Fibroblast of the aortic adventitia (primary cell): ENCODE measurements around the gene TSPAN18. TPM values are rescaled to one million over a fixed set of nuclear protein-coding genes. Genes with fewer than 3 reads are reported as not detected.

Source experiments
- DNase-seq: peaks from one replicate; pipeline ENCODE4 v3.0.0-alpha.2; 2010; ENCODE audit warnings: low read depth
- H3K4me3 ChIP-seq: 2 replicates; pipeline ENCODE4 v1.5.1; 2011; ENCODE audit warnings: low read depth, mild to moderate bottlenecking, control low read depth, low read length, moderate library complexity
- total RNA-seq: library from RNA; depleted of rRNA; stranded (reverse); fragments of >200 nt; gene quantifications from 2 replicates; pipeline ENCODE4 v1.2.3, GENCODE V29; 2012; ENCODE audit warnings: low replicate concordance
- TF ChIP-seq, protein P1 (sequence below): IDR thresholded peaks from 2 replicates; pipeline ENCODE4 v1.5.1; 2011; ENCODE audit warnings: mild to moderate bottlenecking, low read length, control low read depth, inconsistent platforms; ENCODE audit not compliant: insufficient read depth

The TSPAN18 gene
- total RNA-seq, 1 donor: under 0.01 TPM

DNA sequence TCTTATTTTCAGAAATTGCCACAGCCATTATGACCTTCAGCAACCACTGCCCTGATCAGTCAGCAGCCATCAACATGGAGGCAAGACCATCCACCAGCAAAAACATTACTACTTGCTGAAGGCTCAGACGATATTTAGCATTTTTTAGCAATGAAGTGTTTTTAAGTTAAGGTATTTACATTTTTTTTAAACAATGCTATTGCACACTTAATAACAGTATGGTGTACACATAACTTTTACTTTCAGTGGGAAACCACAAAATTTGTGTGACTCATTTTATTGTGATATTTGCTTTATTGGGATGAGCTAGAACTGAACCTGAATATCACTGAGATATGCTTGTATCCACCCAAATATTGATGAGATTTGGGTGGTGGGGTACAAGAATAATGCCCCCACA, 110.9 kb downstream of the TSPAN18 start:
- H3K4me3 ChIP-seq: no peak overlapping the region
- no peak for DNase-seq
- TF ChIP-seq, protein P1, sequence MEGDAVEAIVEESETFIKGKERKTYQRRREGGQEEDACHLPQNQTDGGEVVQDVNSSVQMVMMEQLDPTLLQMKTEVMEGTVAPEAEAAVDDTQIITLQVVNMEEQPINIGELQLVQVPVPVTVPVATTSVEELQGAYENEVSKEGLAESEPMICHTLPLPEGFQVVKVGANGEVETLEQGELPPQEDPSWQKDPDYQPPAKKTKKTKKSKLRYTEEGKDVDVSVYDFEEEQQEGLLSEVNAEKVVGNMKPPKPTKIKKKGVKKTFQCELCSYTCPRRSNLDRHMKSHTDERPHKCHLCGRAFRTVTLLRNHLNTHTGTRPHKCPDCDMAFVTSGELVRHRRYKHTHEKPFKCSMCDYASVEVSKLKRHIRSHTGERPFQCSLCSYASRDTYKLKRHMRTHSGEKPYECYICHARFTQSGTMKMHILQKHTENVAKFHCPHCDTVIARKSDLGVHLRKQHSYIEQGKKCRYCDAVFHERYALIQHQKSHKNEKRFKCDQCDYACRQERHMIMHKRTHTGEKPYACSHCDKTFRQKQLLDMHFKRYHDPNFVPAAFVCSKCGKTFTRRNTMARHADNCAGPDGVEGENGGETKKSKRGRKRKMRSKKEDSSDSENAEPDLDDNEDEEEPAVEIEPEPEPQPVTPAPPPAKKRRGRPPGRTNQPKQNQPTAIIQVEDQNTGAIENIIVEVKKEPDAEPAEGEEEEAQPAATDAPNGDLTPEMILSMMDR: no peak

DNA sequence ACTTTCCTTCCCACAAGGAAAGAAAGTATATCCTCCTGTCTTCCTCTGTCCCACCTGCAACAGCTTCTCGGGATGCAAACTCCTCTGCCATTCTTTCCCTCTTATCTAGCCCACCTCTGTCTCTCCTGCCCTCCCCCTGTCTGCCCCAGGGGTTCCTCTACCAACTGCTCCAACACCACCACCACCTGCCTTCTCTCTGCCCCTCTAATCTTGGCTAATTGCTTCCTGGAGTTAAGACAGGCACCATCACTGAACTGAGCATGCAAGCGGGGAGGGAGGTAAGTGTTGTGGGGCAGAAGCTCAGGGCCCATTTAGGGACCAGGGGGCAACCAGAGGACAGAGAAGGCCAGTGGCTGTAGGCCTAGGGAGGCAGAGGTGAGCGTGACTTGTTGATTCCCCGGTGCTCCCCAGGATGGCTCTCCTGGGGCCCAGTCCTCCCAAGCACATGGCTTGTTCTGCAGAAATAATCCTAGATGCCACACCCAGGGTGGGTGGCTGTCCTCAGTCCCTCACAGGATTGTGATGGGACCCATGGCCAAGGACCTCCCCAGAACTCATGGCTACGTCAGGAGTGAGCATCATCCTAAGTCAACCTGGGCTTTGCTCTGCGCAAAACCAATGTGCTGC, 112.8 kb downstream of the TSPAN18 start:
- no peak for DNase-seq
- TF ChIP-seq, protein P1: no peak
- H3K4me3 ChIP-seq: no peak overlapping the region

DNA sequence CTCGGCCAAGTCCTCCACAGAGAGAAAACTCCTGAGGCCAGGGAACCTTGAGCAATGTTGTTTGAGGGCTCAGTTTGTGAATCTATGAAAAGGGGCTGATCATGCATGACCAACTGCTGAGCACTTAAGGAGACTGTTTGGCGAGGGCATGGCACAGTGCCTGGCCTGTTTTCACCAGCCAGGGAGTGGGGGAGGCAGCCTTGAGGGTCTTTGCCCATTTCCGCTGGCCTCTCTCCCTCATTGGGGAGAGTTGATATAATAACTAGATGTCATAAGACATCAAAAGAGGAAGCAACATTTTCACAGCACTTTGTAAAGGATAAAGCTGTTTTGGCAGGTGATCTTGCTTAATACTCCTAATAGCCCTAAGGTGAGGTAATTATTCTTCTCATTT, 113.3 kb downstream of the TSPAN18 start:
- TF ChIP-seq, protein P1: no peak
- no peak for DNase-seq

DNA sequence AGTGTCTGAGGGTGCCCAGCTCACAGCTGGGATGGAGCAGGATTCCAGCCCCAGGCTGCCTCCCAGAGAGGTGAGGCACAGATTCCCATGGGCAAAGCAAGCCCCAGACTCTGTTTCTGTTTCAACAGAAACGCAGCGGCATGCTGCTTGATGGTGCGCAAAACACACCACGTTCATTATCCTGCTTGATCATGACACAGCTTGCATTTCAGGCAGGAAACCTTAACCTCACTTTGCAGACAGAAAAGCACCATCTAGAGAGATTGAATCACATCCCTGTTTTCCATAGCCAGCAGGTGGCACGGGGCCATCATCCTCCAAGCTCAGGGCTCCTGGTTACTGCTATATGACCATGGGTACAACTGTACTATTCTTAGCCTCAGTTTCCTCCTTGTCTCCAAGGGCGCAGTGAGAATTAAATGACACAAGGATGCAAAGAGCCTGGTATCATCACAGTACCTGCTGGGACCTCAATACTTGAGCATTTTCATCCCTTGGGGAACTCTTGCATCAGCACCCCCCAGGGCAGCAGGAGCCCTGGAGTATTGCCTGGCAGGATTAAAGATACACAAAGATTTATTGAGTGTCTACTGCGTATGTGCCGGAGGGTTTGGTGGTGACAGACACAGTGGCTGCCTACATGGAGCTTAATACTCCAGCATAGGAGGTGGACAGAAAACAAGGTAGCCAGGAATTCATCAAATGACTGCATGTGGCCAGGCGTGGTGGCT, 113.9 kb downstream of the TSPAN18 start:
- DNase-seq: no peak
- H3K4me3 ChIP-seq: no peak overlapping the region
- TF ChIP-seq, protein P1: no peak

More for the DNA sequence above, 113.3 kb downstream of the TSPAN18 start:
- H3K4me3 ChIP-seq: no peak overlapping the region

DNA sequence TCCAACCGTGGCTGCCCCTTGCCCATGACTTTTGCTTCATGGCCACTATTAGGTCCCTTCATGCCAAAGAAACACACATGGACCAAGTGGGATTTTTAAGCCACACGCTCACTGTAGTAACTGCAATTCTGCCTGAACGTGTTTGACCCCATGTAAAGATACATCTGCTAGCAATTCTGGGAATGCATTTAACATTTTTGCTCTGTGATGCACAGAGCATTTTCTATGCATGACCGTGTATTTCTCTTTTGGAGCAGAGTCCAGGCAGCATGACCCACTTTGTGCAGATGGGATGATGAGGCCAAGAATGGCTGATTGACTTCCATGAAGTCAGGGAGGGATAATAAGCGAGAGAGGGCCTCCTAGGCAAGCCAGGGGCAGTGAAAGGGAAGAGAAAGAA, 115.5 kb downstream of the TSPAN18 start:
- peak; percentile 85 for DNase-seq
- TF ChIP-seq, protein P1: no peak
- no peak overlapping the region for H3K4me3 ChIP-seq

DNA sequence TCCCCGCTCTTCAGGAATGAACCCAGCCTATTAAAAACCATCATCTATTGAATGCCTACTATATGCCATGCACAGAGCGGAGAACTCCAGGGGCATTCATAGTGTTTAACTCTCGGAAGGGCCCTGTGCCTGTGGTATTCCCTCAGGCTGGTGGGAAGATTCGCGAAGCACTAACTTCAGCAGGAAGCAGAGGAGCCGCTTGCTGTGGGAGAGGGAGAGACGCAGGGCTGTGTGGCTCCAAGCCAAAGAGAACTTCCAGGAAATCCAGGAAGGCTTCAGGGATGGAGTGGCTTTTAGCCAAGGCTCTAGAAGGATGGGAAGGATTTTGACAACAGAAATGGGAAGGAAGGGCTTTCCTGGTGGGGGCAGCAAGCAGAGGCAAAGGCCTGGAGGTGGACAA, 120.1 kb downstream of the TSPAN18 start:
- no peak for DNase-seq
- TF ChIP-seq, protein P1: no peak
- H3K4me3 ChIP-seq: no peak overlapping the region
